GM18498 (cell line): Measurements from ENCODE around the gene ARHGAP26.

Experiments
- ATAC-seq: cut with Tn5 transposase; IDR thresholded peaks from one replicate; pipeline ENCODE4 v1.9.1; 2021; ENCODE audit warnings: mild to moderate bottlenecking, moderate library complexity; ENCODE audit not compliant: unreplicated experiment

Gene ARHGAP26

GRCh38 chr5:143002459-143003327 lies 232.5 kb downstream of the ARHGAP26 start:
- ATAC-seq = peak; percentile 68

- no peak for ATAC-seq
Observed at GRCh38 chr5:143003328-143003636, 233.1 kb downstream of the ARHGAP26 start.

- peak; percentile 28 for ATAC-seq
Observed at GRCh38 chr5:143004361-143005145, 234.4 kb downstream of the ARHGAP26 start.

GRCh38 chr5:143006501-143006900 lies 236.3 kb downstream of the ARHGAP26 start:
- ATAC-seq = no peak

- no peak for ATAC-seq
Observed at GRCh38 chr5:143008032-143008431, 237.9 kb downstream of the ARHGAP26 start.

GRCh38 chr5:143008809-143009521 lies 238.8 kb downstream of the ARHGAP26 start:
- peak; percentile 81 for ATAC-seq

GRCh38 chr5:143010351-143010750 lies 240.2 kb downstream of the ARHGAP26 start:
- ATAC-seq = no peak

- ATAC-seq = no peak
Observed at GRCh38 chr5:143011585-143011984, 241.4 kb downstream of the ARHGAP26 start.

GRCh38 chr5:143013176-143013891 lies 243.2 kb downstream of the ARHGAP26 start:
- ATAC-seq = no peak

- no peak for ATAC-seq
Observed at GRCh38 chr5:143014017-143014651, 244.0 kb downstream of the ARHGAP26 start.

GRCh38 chr5:143016777-143017516 lies 246.8 kb downstream of the ARHGAP26 start:
- no peak for ATAC-seq

GRCh38 chr5:143017541-143017940 lies 247.4 kb downstream of the ARHGAP26 start:
- no peak for ATAC-seq

- no peak for ATAC-seq
Observed at GRCh38 chr5:143017992-143018391, 247.8 kb downstream of the ARHGAP26 start.

- ATAC-seq = no peak
Observed at GRCh38 chr5:143019157-143019556, 249.0 kb downstream of the ARHGAP26 start.

GRCh38 chr5:143019614-143020515 lies 249.7 kb downstream of the ARHGAP26 start:
- ATAC-seq = peak; percentile 84

- ATAC-seq = no peak
Observed at GRCh38 chr5:143021595-143021994, 251.4 kb downstream of the ARHGAP26 start.

GRCh38 chr5:143023411-143024096 lies 253.4 kb downstream of the ARHGAP26 start:
- peak; percentile 68 for ATAC-seq
